ES-I3 (cell line): ENCODE measurements around the gene SLFN12.
A peak's percentile ranks its signal among the peaks of the same experiment; 100 is the strongest.

Experiments
- H3K36me3 ChIP-seq: 2 replicates; pipeline ENCODE4 v1.6.1; 2013; ENCODE audit warnings: mild to moderate bottlenecking, low read length, control low read depth, moderate library complexity; ENCODE audit not compliant: insufficient read depth
- H3K4me1 ChIP-seq: 2 replicates; pipeline ENCODE4 v1.6.1; 2013; ENCODE audit warnings: mild to moderate bottlenecking, control low read depth, low read length; ENCODE audit not compliant: insufficient read depth
- H3K9ac ChIP-seq: 2 replicates; pipeline ENCODE4 v1.6.1; 2013; ENCODE audit warnings: low read depth, mild to moderate bottlenecking, low read length, moderate library complexity
- H3K9me3 ChIP-seq: 2 replicates; pipeline ENCODE4 v1.6.1; 2013; ENCODE audit warnings: mild to moderate bottlenecking, low read length, moderate library complexity; ENCODE audit not compliant: control insufficient read depth, insufficient read depth

The SLFN12 gene

GRCh38 chr17:35377706-35378105 is 54.6 kb downstream of the SLFN12 start:
- Histone ChIP-seq H3K9me3 (no peaks in the 10 kb centered on the region), H3K9ac (no peak overlapping the region), H3K4me1 (no peaks in the 10 kb centered on the region), H3K36me3 (no peaks in the 10 kb centered on the region)

GRCh38 chr17:35377068-35377467 is 55.2 kb downstream of the SLFN12 start:
- Histone ChIP-seq H3K36me3 (no peaks in the 10 kb centered on the region), H3K4me1 (no peaks in the 10 kb centered on the region)

GRCh38 chr17:35376245-35376644 is 56.1 kb downstream of the SLFN12 start:
- no peak overlapping the region for H3K9ac ChIP-seq

More at GRCh38 chr17:35377068-35377467, 55.2 kb downstream of the SLFN12 start:
- Histone ChIP-seq H3K9ac (no peak overlapping the region), H3K9me3 (no peaks in the 10 kb centered on the region)

GRCh38 chr17:35374766-35375344 is 57.4 kb downstream of the SLFN12 start:
- Histone ChIP-seq H3K9me3 (no peaks in the 10 kb centered on the region; the same call in 1 of the 2 replicates), H3K36me3 (no peaks in the 10 kb centered on the region), H3K4me1 (no peaks in the 10 kb centered on the region), H3K9ac (0 out of 2 replicates have a peak overlapping the region, but pooled peaks have one; percentile 47)

More at GRCh38 chr17:35376245-35376644, 56.1 kb downstream of the SLFN12 start:
- H3K36me3 ChIP-seq, result no peaks in the 10 kb centered on the region
- H3K4me1 ChIP-seq, result no peaks in the 10 kb centered on the region
- H3K9me3 ChIP-seq, result no peaks in the 10 kb centered on the region

- Histone ChIP-seq H3K4me1 (no peaks in the 10 kb centered on the region), H3K36me3 (no peaks in the 10 kb centered on the region), H3K9me3 (no peaks in the 10 kb centered on the region; the same call in 1 of the 2 replicates), H3K9ac (peak overlapping the region; percentile 47; the same call in 1 of the 2 replicates)
Observed at GRCh38 chr17:35373984-35374765, 58.1 kb downstream of the SLFN12 start.

GRCh38 chr17:35373534-35373983 is 58.7 kb downstream of the SLFN12 start, which contains the start of gene SLFN11:
Gene SLFN11 (minus strand): TSS chr17:35373621. CDS start chr17:35363807, 9,814 bp downstream.
- Histone ChIP-seq H3K4me1 (no peaks in the 10 kb centered on the region), H3K36me3 (no peaks in the 10 kb centered on the region), H3K9me3 (no peaks in the 10 kb centered on the region; the same call in 1 of the 2 replicates), H3K9ac (peak within 1 kb of the TSS; percentile 47; the same call in 1 of the 2 replicates)

- Histone ChIP-seq H3K36me3 (no peaks in the 10 kb centered on the region), H3K9ac (peak overlapping the region; percentile 47; the same call in 1 of the 2 replicates), H3K4me1 (0 out of 2 replicates have a peak, but pooled peaks cover 3% of the 10 kb centered on the region), H3K9me3 (no peaks in the 10 kb centered on the region; the same call in 1 of the 2 replicates)
Observed at GRCh38 chr17:35372846-35373533, 59.3 kb downstream of the SLFN12 start.

GRCh38 chr17:35371934-35372333 is 60.4 kb downstream of the SLFN12 start:
- 0 out of 2 replicates have a peak, but pooled peaks cover 3% of the 10 kb centered on the region for H3K4me1 ChIP-seq
- no peaks in the 10 kb centered on the region; the same call in 1 of the 2 replicates for H3K9me3 ChIP-seq
- no peak overlapping the region for H3K9ac ChIP-seq
- no peaks in the 10 kb centered on the region for H3K36me3 ChIP-seq

- Histone ChIP-seq H3K36me3 (no peaks in the 10 kb centered on the region), H3K9ac (no peak overlapping the region), H3K4me1 (0 out of 2 replicates have a peak, but pooled peaks cover 3% of the 10 kb centered on the region), H3K9me3 (no peaks in the 10 kb centered on the region; the same call in 1 of the 2 replicates)
Observed at GRCh38 chr17:35368081-35368830, 64.0 kb downstream of the SLFN12 start.

GRCh38 chr17:35361027-35361426 is 71.3 kb downstream of the SLFN12 start:
- Histone ChIP-seq H3K9me3 (no peaks in the 10 kb centered on the region), H3K36me3 (no peaks in the 10 kb centered on the region), H3K9ac (no peak overlapping the region), H3K4me1 (no peaks in the 10 kb centered on the region)
